HCT116 (cell line): Measurements from ENCODE around the gene IL15. TPM values are rescaled to one million over a fixed set of nuclear protein-coding genes. Genes with fewer than 3 reads are reported as not detected.

Experiments used
- ATAC-seq: fragments of 200-7000 bp; cut with Tn5 transposase; 2 replicates; pipeline ENCODE4 v1.9.1; 2020; ENCODE audit warnings: mild to moderate bottlenecking, moderate library complexity
- BruUV-seq: library from RNA; stranded (reverse); fragments of 400-500 nt; replicated peaks from 2 replicates; lab custom pipeline; 2021; lab: Mats Ljungman, UMichigan
- CTCF ChIA-PET: fragments of 300-600 bp; sonication (Branson Sonifier 250); formaldehyde crosslinking; loops from one replicate; lab custom pipeline; 2021; ENCODE audit warnings: antibody characterized with exemption; lab: Charles Lee
- POLR2A ChIA-PET: fragments of 300-600, 350-600 bp; sonication (Branson Sonifier 250); formaldehyde crosslinking; loops from one replicate; lab custom pipeline; 2021; ENCODE audit warnings: antibody characterized with exemption; lab: Charles Lee
- RAD21 ChIA-PET, 2 experiments: fragments of 300-600 bp; sonication (Branson Sonifier 250); formaldehyde crosslinking; loops; one replicate each; lab custom pipeline; 2023; ENCODE audit warnings: low total read pairs in 2 of 2; ENCODE audit not compliant: uncharacterized antibody in 2 of 2, unreplicated experiment in 2 of 2, low non-redundant PET in 1 of 2; lab: Charles Lee
- DNase-seq: peaks from one replicate; pipeline ENCODE4 v3.0.0-alpha.2; 2010; ENCODE audit warnings: low read depth, low spot score
- H2AFZ ChIP-seq: fragments of 200-600 bp; shearing (Covaris generic), sonication (generic); 2 replicates; pipeline ENCODE4 v1.6.1; 2017; ENCODE audit warnings: low read depth, mixed run types, mixed read lengths, antibody characterized with exemption, low read length; ENCODE audit not compliant: poor library complexity, severe bottlenecking
- H3K27ac ChIP-seq: 2 replicates; pipeline ENCODE4 v1.5.1; 2012; ENCODE audit warnings: low read depth, low read length
- H3K27me3 ChIP-seq: fragments of 200-600 bp; sonication (generic); 2 replicates; pipeline ENCODE4 v1.6.1; 2016; ENCODE audit warnings: mixed run types, low read length, mixed read lengths; ENCODE audit not compliant: insufficient read depth
- H3K36me3 ChIP-seq, 2 experiments: fragments of 200-500 bp in 1 of 2; fragments of 200-600 bp in 1 of 2; sonication (Bioruptor generic) in 1 of 2; sonication (generic) in 1 of 2; 2 replicates each; pipeline versions ENCODE4 v1.5.1 to v1.6.1; 2014 to 2016; ENCODE audit warnings: low read length in 2 of 2, inconsistent platforms in 1 of 2, mixed read lengths in 1 of 2, mixed run types in 1 of 2; ENCODE audit not compliant: insufficient read depth in 2 of 2, control insufficient read depth in 1 of 2
- H3K4me1 ChIP-seq, 2 experiments: fragments of 200-600 bp in 1 of 2; sonication (generic) in 1 of 2; 2 replicates each; pipeline versions ENCODE4 v1.5.1 to v1.6.1; 2012 to 2017; ENCODE audit warnings: low read length in 2 of 2, inconsistent platforms in 1 of 2, mild to moderate bottlenecking in 1 of 2, mixed read lengths in 1 of 2, mixed run types in 1 of 2, moderate library complexity in 1 of 2; ENCODE audit not compliant: insufficient read depth in 2 of 2, control insufficient read depth in 1 of 2
- H3K4me2 ChIP-seq: fragments of 200-600 bp; sonication (generic); 2 replicates; pipeline ENCODE4 v1.6.1; 2017; ENCODE audit warnings: mixed run types, low read length, mixed read lengths
- H3K4me3 ChIP-seq, 2 experiments: fragments of 200-600 bp in 1 of 2; sonication (generic) in 1 of 2; replicated peaks in 1 of 2; 2 replicates each; pipeline ENCODE4 v1.5.1; 2011 to 2016; ENCODE audit warnings: low read length in 2 of 2, control low read depth in 1 of 2, low read depth in 1 of 2, mild to moderate bottlenecking in 1 of 2, mixed read lengths in 1 of 2, mixed run types in 1 of 2
- H3K79me2 ChIP-seq: fragments of 200-600 bp; sonication (generic); 2 replicates; pipeline ENCODE4 v1.6.1; 2017; ENCODE audit warnings: mild to moderate bottlenecking, mixed run types, low read length, moderate library complexity, mixed read lengths; ENCODE audit not compliant: insufficient read depth
- H3K9ac ChIP-seq: fragments of 200-600 bp; sonication (generic); 2 replicates; pipeline ENCODE4 v1.6.1; 2016; ENCODE audit warnings: low read length, mixed read lengths
- H3K9me2 ChIP-seq: fragments of 200-600 bp; sonication (generic), shearing (Covaris generic); 2 replicates; pipeline ENCODE4 v1.6.1; 2017; ENCODE audit warnings: mixed run types, mild to moderate bottlenecking, moderate library complexity; ENCODE audit not compliant: insufficient read depth
- H3K9me3 ChIP-seq, 2 experiments: fragments of 200-500 bp in 1 of 2; fragments of 200-600 bp in 1 of 2; sonication (Bioruptor generic) in 1 of 2; sonication (generic) in 1 of 2; 2 replicates each; pipeline ENCODE4 v1.6.1; 2014 to 2017; ENCODE audit warnings: low read length in 2 of 2, mixed read lengths in 2 of 2, inconsistent platforms in 1 of 2, low read depth in 1 of 2, mild to moderate bottlenecking in 1 of 2, mixed run types in 1 of 2, moderate library complexity in 1 of 2; ENCODE audit not compliant: control insufficient read depth in 1 of 2, insufficient read depth in 1 of 2
- H4K20me1 ChIP-seq: fragments of 200-600 bp; sonication (generic), shearing (Covaris generic); 2 replicates; pipeline ENCODE4 v1.6.1; 2017; ENCODE audit warnings: mixed run types, mild to moderate bottlenecking, moderate library complexity; ENCODE audit not compliant: insufficient read depth
- CBX3 ChIP-seq: IDR thresholded peaks from 2 replicates; pipeline ENCODE4 v1.6.1; 2012; ENCODE audit warnings: low read depth
- CTCF ChIP-seq, 3 experiments: fragments of 200-600 bp in 1 of 3; sonication (generic) in 1 of 3; IDR thresholded peaks in 2 of 3; conservative IDR thresholded peaks in 1 of 3; 2 replicates each; pipeline ENCODE4 v1.5.1; 2012 to 2017; ENCODE audit warnings: low read depth in 2 of 3, low read length in 2 of 3, antibody characterized with exemption in 1 of 3, borderline replicate concordance in 1 of 3, control low read depth in 1 of 3, mild to moderate bottlenecking in 1 of 3, mixed read lengths in 1 of 3, mixed run types in 1 of 3, moderate library complexity in 1 of 3; ENCODE audit not compliant: insufficient read depth in 1 of 3
- EGR1 ChIP-seq: IDR thresholded peaks from 2 replicates; pipeline ENCODE4 v1.6.1; 2012; ENCODE audit warnings: low read depth
- POLR2AphosphoS5 ChIP-seq: IDR thresholded peaks from 2 replicates; pipeline ENCODE4 v1.6.1; 2011; ENCODE audit warnings: mild to moderate bottlenecking, low read depth, low read length, moderate library complexity
- intact Hi-C: fragments of 100-400 bp; cut with micrococcal nuclease; formaldehyde crosslinking; loops from 2 replicates; pipeline ENCODE4 v1.10.0; 2022
- total RNA-seq: library from RNA; stranded (reverse); gene quantifications from one replicate; pipeline ENCODE4 v1.2.1, GENCODE V29; 2021; ENCODE audit not compliant: unreplicated experiment

IL15 gene
- total RNA-seq, 1 experiment from 2014 or later: 1.2 TPM

GRCh38 chr4:141705048-141705746, 68.8 kb downstream of the IL15 start:
- POLR2A ChIA-PET: no interaction called here

More at GRCh38 chr4:141705048-141705746, 68.8 kb downstream of the IL15 start:
- Histone ChIP-seq H3K36me3 (no peaks in the 10 kb centered on the region), H3K9ac (no peak overlapping the region), H3K27me3 (no peaks in the 10 kb centered on the region), H2AFZ (no peak overlapping the region), H3K4me2 (no peak overlapping the region), H3K79me2 (no peaks in the 10 kb centered on the region), H4K20me1 (no peaks in the 10 kb centered on the region), H3K9me3 (no peaks in the 10 kb centered on the region), H3K4me3 (no peak overlapping the region), H3K4me1 (no peaks in the 10 kb centered on the region), H3K27ac (no peak overlapping the region), H3K9me2 (peaks cover 3% of the 10 kb centered on the region; the same call in 1 of the 2 replicates)
- ATAC-seq: no peak
- ChIA-PET RAD21 (no interaction called here), CTCF (no interaction called here)
- TF ChIP-seq POLR2AphosphoS5 (no peak), CTCF (IDR thresholded peaks at IDR 0.05 in 2 of 3, conservative IDR thresholded peaks at IDR 0.05 in 1 of 3; ENCODE audit: borderline replicate concordance in 1 of 3, insufficient read depth in 1 of 3, low read depth in 2 of 3, low read length in 2 of 3) (no peak), EGR1 (no peak), CBX3 (no peak)
- no peak for DNase-seq
- no TSS peak for BruUV-seq
- intact Hi-C loops: no loop called here
